GM11168 (cell line): ENCODE data around the gene NPDC1.

ENCODE experiments used
- in situ Hi-C: fragments of 300-500 bp; cut with MboI; formaldehyde crosslinking; loops from one replicate; pipeline ENCODE4 v1.12.0; 2022; ENCODE audit warnings: low sequenced_read_pairs; ENCODE audit not compliant: unreplicated experiment

Gene NPDC1

GRCh38 chr9:137029058-137029936, 16.7 kb downstream of the NPDC1 start:
- in situ Hi-C loops: no loop called here

- in situ Hi-C loops: no loop called here
Measured at GRCh38 chr9:137028263-137029057, 17.5 kb downstream of the NPDC1 start.

GRCh38 chr9:137027369-137028262, 18.4 kb downstream of the NPDC1 start, which contains the start of gene ABCA2:
TSS of gene ABCA2 (minus strand) at chr9:137028237. CDS start at chr9:137028140, 97 bp downstream.
- in situ Hi-C loops: no loop called here

GRCh38 chr9:137026828-137027227, 19.1 kb downstream of the NPDC1 start:
- in situ Hi-C loops: no loop called here

- in situ Hi-C loops: no loop called here
Measured at GRCh38 chr9:137026384-137026783, 19.6 kb downstream of the NPDC1 start.

GRCh38 chr9:137025517-137025966, 20.4 kb downstream of the NPDC1 start:
- in situ Hi-C loops: no loop called here

- in situ Hi-C loops: no loop called here
Measured at GRCh38 chr9:137023583-137023991, 22.4 kb downstream of the NPDC1 start.

GRCh38 chr9:137023157-137023556, 22.8 kb downstream of the NPDC1 start:
- in situ Hi-C loops: no loop called here

- in situ Hi-C loops: no loop called here
Measured at GRCh38 chr9:137022662-137023008, 23.3 kb downstream of the NPDC1 start.

GRCh38 chr9:137021979-137022661, 23.9 kb downstream of the NPDC1 start:
- in situ Hi-C loops: no loop called here

GRCh38 chr9:137021568-137021978, 24.4 kb downstream of the NPDC1 start:
- in situ Hi-C loops: no loop called here

- in situ Hi-C loops: no loop called here
Measured at GRCh38 chr9:137020771-137021567, 25.0 kb downstream of the NPDC1 start.

GRCh38 chr9:137019891-137020683, 25.9 kb downstream of the NPDC1 start:
- in situ Hi-C loops: no loop called here

- in situ Hi-C loops: no loop called here
Measured at GRCh38 chr9:137018761-137019559, 27.0 kb downstream of the NPDC1 start.

- in situ Hi-C loops: no loop called here
Measured at GRCh38 chr9:137017791-137018497, 28.0 kb downstream of the NPDC1 start.

GRCh38 chr9:137017071-137017470, 28.9 kb downstream of the NPDC1 start:
- in situ Hi-C loops: no loop called here

GRCh38 chr9:137016436-137016835, 29.5 kb downstream of the NPDC1 start:
- in situ Hi-C loops: no loop called here
